GM12801 (cell line): ENCODE results near the gene PIK3R6.

ENCODE experiments used
- TF ChIP-seq, protein P1 (sequence below): IDR thresholded peaks from one replicate; pipeline ENCODE4 v1.5.1; 2011; ENCODE audit warnings: control low read depth; ENCODE audit not compliant: insufficient read length; ENCODE audit errors: extremely low read depth

The PIK3R6 gene, protein sequence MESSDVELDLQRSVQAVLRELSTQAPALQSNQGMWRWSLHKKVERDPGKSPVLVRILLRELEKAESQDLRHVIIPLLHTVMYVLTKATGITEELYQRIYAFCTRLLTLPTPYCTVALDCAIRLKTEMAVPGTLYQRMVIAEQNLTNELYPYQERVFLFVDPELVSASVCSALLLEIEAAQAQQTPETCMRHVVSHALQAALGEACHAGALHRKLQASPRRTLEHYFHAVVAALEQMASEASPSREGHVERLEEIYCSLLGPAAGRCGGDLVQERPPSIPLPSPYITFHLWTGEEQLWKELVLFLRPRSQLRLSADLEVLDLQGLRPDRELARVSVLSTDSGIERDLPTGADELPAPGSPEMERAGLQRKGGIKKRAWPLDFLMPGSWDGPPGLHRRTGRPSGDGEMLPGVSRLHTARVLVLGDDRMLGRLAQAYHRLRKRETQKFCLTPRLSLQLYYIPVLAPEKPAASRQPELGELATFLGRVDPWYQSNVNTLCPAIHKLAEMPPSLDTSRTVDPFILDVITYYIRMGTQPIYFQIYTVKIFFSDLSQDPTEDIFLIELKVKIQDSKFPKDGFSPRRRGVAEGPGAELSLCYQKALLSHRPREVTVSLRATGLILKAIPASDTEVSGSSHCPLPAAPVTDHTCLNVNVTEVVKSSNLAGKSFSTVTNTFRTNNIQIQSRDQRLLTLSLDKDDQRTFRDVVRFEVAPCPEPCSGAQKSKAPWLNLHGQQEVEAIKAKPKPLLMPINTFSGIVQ

DNA sequence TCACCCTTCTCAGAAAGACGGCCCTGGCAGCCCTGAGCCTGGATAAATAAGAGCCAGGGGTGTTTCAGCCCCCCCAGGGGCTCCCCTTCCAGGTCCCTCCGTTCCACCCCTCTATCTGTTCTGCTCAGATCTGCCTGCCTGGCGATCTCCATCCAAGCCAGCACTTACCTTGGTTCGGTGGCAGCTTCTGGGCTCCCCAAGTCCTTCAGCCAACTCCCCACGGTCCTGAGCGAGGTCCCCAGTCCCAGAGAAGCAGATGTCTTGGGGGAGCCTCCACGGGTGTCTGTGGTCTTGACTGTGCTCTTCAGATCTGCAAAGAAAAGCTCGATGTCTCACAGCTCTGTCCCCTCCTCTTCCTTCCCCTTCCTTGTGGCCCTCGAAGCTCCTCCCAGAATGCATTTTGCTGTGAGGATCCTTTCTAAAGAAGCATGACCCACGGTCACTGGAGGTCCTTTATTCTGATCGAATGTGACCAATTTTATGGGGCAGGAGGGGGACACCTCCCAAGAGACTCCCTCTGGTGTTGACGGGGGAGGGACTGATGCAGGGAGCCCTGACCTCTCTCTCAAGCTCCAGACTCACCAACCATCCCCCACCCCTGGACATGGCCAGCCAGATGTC lies at the start of gene PIK3R6:
Gene PIK3R6, minus strand, starts transcription at position 314 of the 621 bp plus-strand sequence. CDS start 17,880 bp downstream, outside the sequence.
- TF ChIP-seq, protein P1, sequence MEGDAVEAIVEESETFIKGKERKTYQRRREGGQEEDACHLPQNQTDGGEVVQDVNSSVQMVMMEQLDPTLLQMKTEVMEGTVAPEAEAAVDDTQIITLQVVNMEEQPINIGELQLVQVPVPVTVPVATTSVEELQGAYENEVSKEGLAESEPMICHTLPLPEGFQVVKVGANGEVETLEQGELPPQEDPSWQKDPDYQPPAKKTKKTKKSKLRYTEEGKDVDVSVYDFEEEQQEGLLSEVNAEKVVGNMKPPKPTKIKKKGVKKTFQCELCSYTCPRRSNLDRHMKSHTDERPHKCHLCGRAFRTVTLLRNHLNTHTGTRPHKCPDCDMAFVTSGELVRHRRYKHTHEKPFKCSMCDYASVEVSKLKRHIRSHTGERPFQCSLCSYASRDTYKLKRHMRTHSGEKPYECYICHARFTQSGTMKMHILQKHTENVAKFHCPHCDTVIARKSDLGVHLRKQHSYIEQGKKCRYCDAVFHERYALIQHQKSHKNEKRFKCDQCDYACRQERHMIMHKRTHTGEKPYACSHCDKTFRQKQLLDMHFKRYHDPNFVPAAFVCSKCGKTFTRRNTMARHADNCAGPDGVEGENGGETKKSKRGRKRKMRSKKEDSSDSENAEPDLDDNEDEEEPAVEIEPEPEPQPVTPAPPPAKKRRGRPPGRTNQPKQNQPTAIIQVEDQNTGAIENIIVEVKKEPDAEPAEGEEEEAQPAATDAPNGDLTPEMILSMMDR, result no peak

DNA sequence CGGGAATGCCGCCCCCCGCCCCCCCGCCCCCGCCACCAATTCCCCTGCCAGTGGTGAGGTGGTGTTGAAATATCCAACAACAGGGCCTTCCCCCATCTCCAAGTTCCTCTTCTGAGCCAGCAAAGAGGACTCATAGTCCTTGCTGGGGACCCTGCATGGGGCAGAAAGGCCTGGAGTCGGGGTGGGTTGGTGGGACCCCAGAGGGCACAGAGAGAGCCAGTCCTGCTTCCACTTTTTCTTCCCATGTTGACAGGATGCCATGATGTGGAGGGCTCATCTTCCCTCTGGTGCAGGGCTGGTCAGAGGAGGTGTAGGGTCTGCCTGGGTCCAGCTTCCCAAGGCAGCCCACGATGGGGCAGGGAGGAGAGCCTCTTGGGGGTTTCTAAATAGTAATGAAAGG lies 49.0 kb upstream of the PIK3R6 start:
- TF ChIP-seq, protein P1, result no peak

DNA sequence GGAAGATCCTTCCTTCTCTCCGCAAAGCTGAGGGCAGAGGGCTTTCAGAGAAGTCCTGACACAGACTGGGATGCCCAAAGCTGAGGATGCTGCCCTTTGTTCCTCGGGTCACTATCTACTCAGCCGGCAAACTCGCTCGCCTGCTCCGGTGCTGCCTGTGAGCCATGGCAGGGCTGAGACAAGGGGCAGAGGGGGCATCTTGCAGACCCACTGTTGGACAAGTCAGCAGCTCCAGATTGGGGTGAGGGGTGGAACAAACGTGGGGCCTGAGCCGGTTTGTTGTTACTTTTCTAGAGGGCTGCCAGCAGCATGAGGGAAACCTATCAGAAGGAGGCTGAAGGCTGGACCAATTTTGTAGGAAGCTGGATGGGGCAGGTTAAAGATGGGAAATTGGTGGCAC lies 47.1 kb upstream of the PIK3R6 start:
- TF ChIP-seq, protein P1, result no peak

DNA sequence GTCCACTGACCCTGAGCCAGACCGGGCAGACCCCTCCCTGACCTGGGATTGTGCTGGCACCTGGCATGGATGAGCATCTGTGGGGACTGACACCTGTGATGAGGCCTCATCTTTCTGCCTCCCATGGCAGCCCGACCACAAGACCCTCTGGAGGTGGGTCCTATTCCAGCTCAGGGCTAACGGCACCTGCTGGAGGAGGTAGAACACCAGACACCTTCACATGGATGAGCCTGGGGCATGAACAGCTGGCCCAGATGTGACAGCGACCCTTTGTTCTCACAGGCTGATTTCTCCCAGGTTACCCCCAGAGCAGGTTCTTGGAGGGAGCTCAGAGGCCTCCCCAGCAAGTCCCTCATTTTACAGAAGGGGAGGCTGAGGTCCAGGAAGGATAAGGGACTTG lies 46.4 kb upstream of the PIK3R6 start:
- TF ChIP-seq, protein P1, result no peak

DNA sequence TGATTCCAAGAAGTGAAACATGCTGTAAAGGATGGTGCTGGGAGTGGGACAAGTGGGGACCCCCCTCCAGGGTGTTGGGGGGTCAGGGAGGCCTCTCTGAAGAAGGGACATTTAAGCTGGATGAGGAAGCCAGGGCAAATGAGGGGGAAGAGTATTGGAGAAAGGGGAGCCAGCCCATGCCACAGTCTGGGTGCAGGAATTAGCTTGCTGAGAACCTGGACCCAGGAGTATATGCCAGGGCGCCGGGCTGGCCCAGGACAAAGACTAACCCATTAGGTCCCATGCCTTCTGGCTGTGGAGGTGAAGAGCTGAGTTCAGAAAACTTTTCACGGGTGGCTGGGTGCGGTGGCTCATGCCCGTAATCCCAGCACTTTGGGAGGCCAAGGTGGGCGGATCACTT lies 45.6 kb upstream of the PIK3R6 start:
- TF ChIP-seq, protein P1, result no peak

DNA sequence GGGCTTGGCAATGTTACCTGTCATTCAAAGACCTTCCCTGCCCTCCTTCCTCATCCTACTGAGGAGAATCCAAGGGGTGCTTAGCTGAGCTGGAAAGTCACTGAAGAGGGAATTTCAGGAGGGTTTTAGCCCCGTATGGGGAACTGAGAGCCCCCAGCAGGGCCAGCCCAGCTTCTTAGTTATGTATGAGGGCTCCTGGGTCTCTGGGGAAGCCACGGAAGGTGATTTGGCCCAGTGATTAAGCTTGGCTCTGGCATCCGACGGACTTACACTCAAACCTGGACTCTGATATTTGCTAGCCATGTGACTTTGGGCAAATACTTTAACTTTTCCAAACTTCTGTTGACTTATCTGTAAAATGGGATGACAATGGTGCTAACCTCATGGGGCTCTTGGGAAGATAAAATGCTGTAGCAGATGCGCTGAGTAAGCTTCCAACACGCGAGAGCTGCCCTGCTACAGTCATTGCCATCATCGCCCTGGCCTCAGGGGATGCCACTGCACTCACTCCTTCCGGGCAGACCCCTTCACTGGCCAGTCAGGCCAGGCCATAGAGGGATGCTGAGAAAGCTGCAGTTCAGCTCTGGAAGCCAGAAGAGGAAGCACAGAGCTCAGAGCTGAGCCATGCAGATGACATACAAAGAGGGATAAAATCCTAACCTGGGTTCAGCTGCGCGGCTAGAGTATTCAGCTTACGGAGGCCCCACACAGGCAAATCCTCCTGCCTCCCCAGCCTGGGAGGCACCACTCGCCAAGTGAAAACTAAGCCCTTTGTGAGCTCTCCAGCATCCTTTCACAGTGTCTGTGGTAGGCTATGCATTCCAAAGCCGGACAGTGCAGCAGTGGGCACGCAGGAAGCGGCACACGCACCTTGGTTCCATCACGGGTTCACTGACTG lies 44.9 kb upstream of the PIK3R6 start:
- TF ChIP-seq, protein P1, result no peak
